Right atrium auricular region (tissue), 2 donors: ENCODE measurements around the gene CDCA5. TPM values are rescaled to one million over a fixed set of nuclear protein-coding genes. Genes with fewer than 3 reads are reported as not detected.

Experiments used
- DNase-seq: peaks from one replicate; pipeline ENCODE4 v3.0.0-alpha.2; 2019; ENCODE audit warnings: low spot score
- H3K27ac ChIP-seq, 2 donors: fragments of 200-600 bp; sonication (generic); 1 replicate in 1 of 2; 2 replicates in 1 of 2; pipeline ENCODE4 v1.5.1; 2016 to 2019
- H3K27me3 ChIP-seq, 2 donors: fragments of 200-600 bp; sonication (generic); one replicate each; pipeline versions ENCODE4 v1.5.1 to v1.6.0; 2017 to 2019
- H3K36me3 ChIP-seq: fragments of 200-600 bp; sonication (generic); one replicate; pipeline ENCODE4 v1.5.1; 2016
- H3K4me1 ChIP-seq, 2 donors: fragments of 200-600 bp; sonication (generic); one replicate each; pipeline versions ENCODE4 v1.5.1 to v1.6.0; 2017 to 2019
- H3K4me3 ChIP-seq, 2 donors: fragments of 200-600 bp; sonication (generic); 1 replicate in 1 of 2; 2 replicates in 1 of 2; pipeline ENCODE4 v1.5.1; 2017 to 2019; ENCODE audit warnings: mild to moderate bottlenecking in 1 of 2, moderate library complexity in 1 of 2
- H3K9me3 ChIP-seq, 2 donors: fragments of 200-600 bp; sonication (generic); one replicate each; pipeline ENCODE4 v1.5.1; 2019
- total RNA-seq, 2 donors: library from RNA; depleted of rRNA; stranded (reverse); fragments of >200 nt; gene quantifications; one replicate each; pipeline ENCODE4 v1.1.0, GENCODE V29; 2016
- TF ChIP-seq, protein P1 (sequence below), 2 donors: fragments of 200-600 bp; sonication (generic); IDR thresholded peaks; one replicate each; pipeline ENCODE4 v1.5.1; 2019; ENCODE audit warnings: antibody characterized with exemption in 2 of 2

The CDCA5 gene
- total RNA-seq, 2 donors from 2014 or later, result 0.16 to 0.52 TPM

DNA sequence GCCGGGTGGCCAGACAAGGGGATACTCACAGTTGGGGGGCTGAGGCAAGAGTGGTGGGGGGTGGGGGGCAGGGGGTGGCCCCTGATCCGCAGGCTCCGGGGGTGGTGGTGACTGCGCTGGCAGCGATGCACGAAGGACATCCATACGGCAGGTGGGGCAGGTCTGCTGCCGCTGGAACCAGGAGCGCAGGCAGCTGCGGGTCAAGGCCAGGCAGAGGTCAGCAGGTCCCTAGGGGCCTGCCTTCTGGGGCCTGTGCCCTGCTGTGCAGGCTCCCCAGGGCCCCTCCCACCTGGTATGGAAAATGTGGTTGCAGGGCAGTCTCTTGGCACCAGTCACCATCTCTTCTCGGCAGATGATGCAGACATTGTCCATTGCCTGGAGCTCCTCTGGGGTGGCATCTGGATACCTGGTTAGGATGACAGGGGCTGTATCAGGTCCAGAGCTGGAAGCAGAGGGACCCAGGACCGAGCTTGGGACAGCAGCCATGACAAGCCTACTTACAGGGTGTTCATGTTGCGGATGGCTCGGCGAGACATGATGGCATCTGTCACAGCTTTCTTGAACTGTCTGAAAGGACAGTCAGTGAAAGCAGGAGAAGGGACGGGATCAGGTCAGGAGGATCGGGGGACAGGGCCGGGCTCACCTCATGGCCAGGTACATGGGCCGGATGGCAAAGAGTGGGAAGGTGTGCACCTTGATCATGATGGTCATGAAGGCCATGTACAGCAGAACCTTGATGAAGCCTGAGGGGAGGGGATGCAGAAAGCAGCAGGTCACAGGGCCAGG, 47.0 kb upstream of the CDCA5 start:
- H3K36me3 ChIP-seq, result peaks cover 71% of the 10 kb centered on the region
- no peak overlapping the region for H3K4me3 ChIP-seq
- H3K27ac ChIP-seq, result no peak overlapping the region
- TF ChIP-seq, protein P1, sequence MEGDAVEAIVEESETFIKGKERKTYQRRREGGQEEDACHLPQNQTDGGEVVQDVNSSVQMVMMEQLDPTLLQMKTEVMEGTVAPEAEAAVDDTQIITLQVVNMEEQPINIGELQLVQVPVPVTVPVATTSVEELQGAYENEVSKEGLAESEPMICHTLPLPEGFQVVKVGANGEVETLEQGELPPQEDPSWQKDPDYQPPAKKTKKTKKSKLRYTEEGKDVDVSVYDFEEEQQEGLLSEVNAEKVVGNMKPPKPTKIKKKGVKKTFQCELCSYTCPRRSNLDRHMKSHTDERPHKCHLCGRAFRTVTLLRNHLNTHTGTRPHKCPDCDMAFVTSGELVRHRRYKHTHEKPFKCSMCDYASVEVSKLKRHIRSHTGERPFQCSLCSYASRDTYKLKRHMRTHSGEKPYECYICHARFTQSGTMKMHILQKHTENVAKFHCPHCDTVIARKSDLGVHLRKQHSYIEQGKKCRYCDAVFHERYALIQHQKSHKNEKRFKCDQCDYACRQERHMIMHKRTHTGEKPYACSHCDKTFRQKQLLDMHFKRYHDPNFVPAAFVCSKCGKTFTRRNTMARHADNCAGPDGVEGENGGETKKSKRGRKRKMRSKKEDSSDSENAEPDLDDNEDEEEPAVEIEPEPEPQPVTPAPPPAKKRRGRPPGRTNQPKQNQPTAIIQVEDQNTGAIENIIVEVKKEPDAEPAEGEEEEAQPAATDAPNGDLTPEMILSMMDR (IDR thresholded peaks at IDR 0.05), result no peak
- H3K27me3 ChIP-seq, result no peaks in the 10 kb centered on the region
- no peaks in the 10 kb centered on the region for H3K9me3 ChIP-seq
- no peak for DNase-seq
- peaks cover 0 to 30% of the 10 kb centered on the region in 2 donors for H3K4me1 ChIP-seq

DNA sequence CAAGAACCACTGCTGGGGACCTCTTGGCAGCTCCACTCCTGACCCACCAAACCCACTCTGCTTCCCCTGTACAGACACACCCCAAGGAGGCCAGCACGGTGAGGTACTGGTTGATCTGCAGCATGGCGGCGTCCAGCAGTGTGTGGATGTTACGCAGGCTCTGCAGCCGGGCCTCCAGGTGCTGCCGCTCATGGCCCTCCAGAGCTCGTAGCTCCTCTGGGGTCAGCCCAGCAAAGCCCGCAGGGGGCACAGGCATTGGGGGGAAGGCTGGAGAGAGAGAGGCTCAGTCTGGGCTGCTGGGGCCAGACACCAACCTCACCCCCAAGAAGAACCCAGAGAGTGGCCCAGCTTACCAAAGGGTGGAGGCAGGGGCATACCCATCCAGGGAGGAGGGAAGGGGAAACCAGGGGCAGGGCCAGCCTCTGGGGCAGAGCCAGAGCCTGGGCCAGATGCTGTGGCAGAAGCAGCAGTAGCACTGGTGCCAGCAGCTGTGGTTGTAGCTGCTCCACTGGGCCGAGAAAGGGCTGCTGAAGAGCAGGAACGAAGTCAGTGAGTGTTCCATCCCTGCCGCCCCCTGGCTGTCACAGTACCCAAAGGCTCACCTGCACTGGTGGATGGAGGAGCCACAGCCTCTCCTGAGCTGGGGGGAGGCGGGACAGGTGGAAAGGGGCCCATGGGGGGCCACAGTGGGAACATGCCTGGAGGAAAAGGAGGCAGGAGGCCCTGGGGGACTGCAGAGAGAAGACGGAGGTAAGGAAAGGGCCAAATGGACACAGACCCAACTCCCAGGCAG, 46.0 kb upstream of the CDCA5 start:
- H3K27me3 ChIP-seq, result no peaks in the 10 kb centered on the region
- H3K4me3 ChIP-seq, result no peak overlapping the region
- H3K36me3 ChIP-seq, result peaks cover 80% of the 10 kb centered on the region
- TF ChIP-seq, protein P1 (IDR thresholded peaks at IDR 0.05), result no peak
- no peaks in the 10 kb centered on the region for H3K9me3 ChIP-seq
- no peak overlapping the region for H3K27ac ChIP-seq
- DNase-seq, result no peak
- peaks cover 0 to 24% of the 10 kb centered on the region in 2 donors for H3K4me1 ChIP-seq

DNA sequence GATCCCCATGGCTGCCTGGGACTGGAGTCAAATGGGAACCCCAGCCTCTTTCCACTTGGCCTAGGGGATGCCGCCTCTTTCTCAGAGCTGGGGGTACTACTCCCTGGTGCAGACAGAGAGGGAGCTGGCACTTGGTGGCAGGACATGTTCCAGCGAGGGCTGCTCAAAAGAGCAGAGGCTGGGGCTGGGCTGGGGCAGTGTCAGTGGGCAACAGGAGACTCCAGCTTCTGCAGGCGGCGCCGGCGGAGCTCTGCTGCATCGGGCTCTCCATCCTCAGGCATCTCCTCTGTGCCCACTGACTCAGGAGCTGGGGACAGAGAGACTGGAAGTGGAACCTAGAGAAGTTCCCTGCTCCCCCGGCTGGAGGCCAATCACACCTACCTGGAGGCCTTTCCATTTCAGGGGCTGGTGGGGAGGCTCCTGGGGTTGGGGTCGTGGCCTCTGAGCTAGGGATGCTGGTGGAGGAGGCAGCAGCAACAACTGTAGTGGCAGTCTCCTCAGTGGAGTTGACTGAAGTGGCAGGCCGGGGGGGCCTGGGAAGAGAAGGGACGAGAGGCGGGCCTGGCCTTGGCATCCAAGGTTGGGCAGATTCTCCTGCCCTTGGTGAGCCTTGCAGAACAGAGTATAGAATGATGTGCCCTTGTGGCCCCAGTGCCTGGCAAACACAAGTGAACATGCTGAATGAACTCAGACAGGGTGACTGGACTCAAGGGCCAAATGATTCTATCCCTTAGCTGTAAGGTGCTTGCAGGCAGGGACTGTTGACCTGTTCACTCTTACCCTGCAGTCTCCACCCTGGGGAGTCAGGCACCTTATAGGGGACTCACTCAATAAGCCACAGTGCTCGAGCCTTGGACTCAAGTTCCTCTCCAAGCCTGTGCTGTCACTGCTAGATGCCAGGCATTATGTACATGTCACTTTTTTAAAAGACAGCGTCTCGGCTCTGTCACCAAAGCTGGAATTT, 44.6 kb upstream of the CDCA5 start:
- Histone ChIP-seq H3K27me3 (no peaks in the 10 kb centered on the region), H3K27ac (no peak overlapping the region), H3K4me1 (peaks cover 0 to 18% of the 10 kb centered on the region in 2 donors), H3K36me3 (peaks cover 83% of the 10 kb centered on the region), H3K9me3 (no peaks in the 10 kb centered on the region), H3K4me3 (no peak overlapping the region)
- no peak for DNase-seq
- TF ChIP-seq, protein P1 (IDR thresholded peaks at IDR 0.05), result no peak

DNA sequence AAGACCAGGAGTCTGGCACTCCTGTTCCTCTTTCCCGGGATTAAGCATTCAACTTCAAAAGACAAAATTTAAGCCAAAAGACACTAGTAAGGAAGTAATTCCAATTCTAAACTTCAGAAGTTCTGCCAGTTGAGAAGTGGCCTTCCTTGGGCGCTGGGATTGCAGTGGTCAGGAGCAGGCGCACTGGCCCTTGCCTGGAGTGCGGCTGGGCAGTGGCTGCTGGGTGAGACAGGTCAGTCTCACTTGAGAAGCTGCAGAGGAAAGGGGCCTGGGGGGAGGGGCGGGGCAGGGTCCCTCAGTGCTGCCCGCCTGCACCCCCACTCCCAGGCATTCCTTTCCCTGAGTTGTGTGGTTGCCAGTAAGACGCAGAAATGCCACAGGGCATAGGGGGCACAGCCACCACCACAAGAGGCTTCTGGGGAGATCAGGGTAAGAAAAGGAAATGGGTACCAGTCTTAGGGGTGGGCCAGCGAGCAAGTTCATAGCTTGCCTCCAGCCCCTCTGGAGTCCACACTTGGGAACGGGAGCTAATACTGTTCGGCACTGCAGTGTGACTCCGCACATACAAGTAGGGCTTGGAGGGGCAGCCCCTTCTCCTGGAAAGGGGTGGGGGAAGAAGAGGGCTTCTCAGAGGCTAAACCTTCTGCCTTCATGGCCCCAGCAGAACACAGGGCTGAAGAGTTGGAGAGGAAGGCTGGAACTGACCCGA, 43.8 kb upstream of the CDCA5 start:
- Histone ChIP-seq H3K27ac (no peak overlapping the region), H3K36me3 (peaks cover 81% of the 10 kb centered on the region), H3K4me3 (no peak overlapping the region), H3K27me3 (no peaks in the 10 kb centered on the region), H3K4me1 (peaks cover 0 to 18% of the 10 kb centered on the region in 2 donors), H3K9me3 (no peaks in the 10 kb centered on the region)
- TF ChIP-seq, protein P1 (IDR thresholded peaks at IDR 0.05), result no peak
- no peak for DNase-seq
